RWPE2 (cell line): ENCODE data around the gene PTGR3.

Experiments
- ATAC-seq: fragments of 200-7000 bp; cut with Tn5 transposase; 3 replicates; pipeline ENCODE4 v1.9.1; 2021; ENCODE audit warnings: low read depth
- DNase-seq: peaks from one replicate; pipeline ENCODE4 v3.0.0-alpha.2; 2020; ENCODE audit warnings: low spot score
- H3K27ac ChIP-seq: fragments of 450-650 bp; 2 replicates; pipeline ENCODE4 v1.5.1; 2017; ENCODE audit warnings: mild to moderate bottlenecking; ENCODE audit not compliant: poor library complexity, severe bottlenecking
- H3K27me3 ChIP-seq: fragments of 250-450 bp; sonication (Bioruptor Pico); 2 replicates; pipeline ENCODE4 v1.5.1; 2021; ENCODE audit warnings: mild to moderate bottlenecking, moderate library complexity; ENCODE audit not compliant: insufficient read depth, poor library complexity, severe bottlenecking
- H3K36me3 ChIP-seq: fragments of 250-450 bp; sonication (Bioruptor Pico); 2 replicates; pipeline ENCODE4 v1.5.1; 2020; ENCODE audit warnings: low read depth, mild to moderate bottlenecking, moderate library complexity
- H3K4me1 ChIP-seq: fragments of 250-450 bp; sonication (Bioruptor Pico); 2 replicates; pipeline ENCODE4 v1.5.1; 2021; ENCODE audit warnings: mild to moderate bottlenecking, moderate library complexity; ENCODE audit not compliant: insufficient read depth, poor library complexity, severe bottlenecking
- H3K4me3 ChIP-seq: fragments of 250-450 bp; sonication (Bioruptor Pico); 2 replicates; pipeline ENCODE4 v1.5.1; 2021; ENCODE audit warnings: mild to moderate bottlenecking, moderate library complexity; ENCODE audit not compliant: severe bottlenecking
- H3K9me3 ChIP-seq: fragments of 250-450 bp; sonication (Bioruptor Pico); 2 replicates; pipeline ENCODE4 v1.5.1; 2021; ENCODE audit warnings: mild to moderate bottlenecking, moderate library complexity; ENCODE audit not compliant: severe bottlenecking
- CTCF ChIP-seq: fragments of 450-650 bp; IDR thresholded peaks from one replicate; pipeline ENCODE4 v1.5.1; 2017; ENCODE audit warnings: mild to moderate bottlenecking, moderate library complexity; ENCODE audit not compliant: poor library complexity, severe bottlenecking

The PTGR3 gene

GRCh38 chr18:75159646-75160356, 49.1 kb downstream of the PTGR3 start:
- no peak for DNase-seq
- ATAC-seq: no peak
- Histone ChIP-seq H3K36me3 (no peaks in the 10 kb centered on the region), H3K4me3 (no peak overlapping the region), H3K27me3 (peaks cover 9% of the 10 kb centered on the region), H3K27ac (no peak overlapping the region), H3K9me3 (no peaks in the 10 kb centered on the region), H3K4me1 (no peaks in the 10 kb centered on the region)
- no peak for TF ChIP-seq CTCF

DNA sequence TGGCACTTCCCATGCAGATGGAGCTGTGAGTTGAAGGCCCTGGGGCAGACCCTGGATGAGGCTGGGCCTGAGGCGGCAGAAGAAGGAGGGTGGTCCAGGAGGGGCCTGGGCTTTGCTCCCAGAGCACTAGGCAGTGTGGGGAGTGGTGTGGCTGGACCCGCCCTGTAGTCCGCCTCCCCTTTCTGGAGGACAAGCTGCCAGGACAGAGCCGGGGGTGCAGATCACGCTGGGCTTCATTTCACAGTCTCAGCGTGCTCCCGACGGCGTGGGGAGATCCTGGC, 49.8 kb downstream of the PTGR3 start:
- Histone ChIP-seq H3K27me3 (peaks cover 9% of the 10 kb centered on the region), H3K9me3 (no peaks in the 10 kb centered on the region), H3K36me3 (no peaks in the 10 kb centered on the region), H3K27ac (no peak overlapping the region), H3K4me3 (no peak overlapping the region), H3K4me1 (no peaks in the 10 kb centered on the region)
- no peak for ATAC-seq
- DNase-seq: no peak
- no peak for TF ChIP-seq CTCF
